GM19452 (cell line): ENCODE measurements around the gene PKN3.
"Not testable (repeated sequence)": the region's sequence is repeated elsewhere in the genome, so short reads cannot be mapped to it uniquely, and the experiment has no call there.

ENCODE experiments used
- ATAC-seq: cut with Tn5 transposase; IDR thresholded peaks from one replicate; pipeline ENCODE4 v1.9.1; 2021; ENCODE audit not compliant: unreplicated experiment

PKN3 gene

GRCh38 chr9:128702445-128702948 is at the start of gene PKN3:
Gene PKN3 (plus strand): TSS chr9:128702503. CDS start chr9:128702916, 413 bp downstream.
- peak; percentile 77 for ATAC-seq

- no peak for ATAC-seq
Measured at GRCh38 chr9:128653908-128654307, 48.4 kb upstream of the PKN3 start.

- ATAC-seq: no peak
Measured at GRCh38 chr9:128654481-128654880, 47.8 kb upstream of the PKN3 start.

GRCh38 chr9:128656416-128657343 is 45.6 kb upstream of the PKN3 start, which contains the start of gene DYNC2I2:
Gene DYNC2I2 (minus strand): TSS chr9:128656847. CDS start chr9:128656726, 121 bp downstream.
- peak; percentile 51 for ATAC-seq

GRCh38 chr9:128657344-128657704 is 45.0 kb upstream of the PKN3 start:
- ATAC-seq: no peak

- no peak for ATAC-seq
Measured at GRCh38 chr9:128657796-128658195, 44.5 kb upstream of the PKN3 start.

- ATAC-seq: not testable (repeated sequence)
Measured at GRCh38 chr9:128666481-128666941, 35.8 kb upstream of the PKN3 start.

- ATAC-seq: no peak
Measured at GRCh38 chr9:128669786-128670185, 32.5 kb upstream of the PKN3 start.

GRCh38 chr9:128675382-128675781 is 26.9 kb upstream of the PKN3 start:
- ATAC-seq: no peak

- ATAC-seq: no peak
Measured at GRCh38 chr9:128677794-128678193, 24.5 kb upstream of the PKN3 start.

- no peak for ATAC-seq
Measured at GRCh38 chr9:128683340-128684064, 18.8 kb upstream of the PKN3 start.

- ATAC-seq: no peak
Measured at GRCh38 chr9:128684065-128684324, 18.3 kb upstream of the PKN3 start.

GRCh38 chr9:128684325-128685199 is 17.7 kb upstream of the PKN3 start:
- ATAC-seq: no peak

GRCh38 chr9:128685636-128686489 is 16.4 kb upstream of the PKN3 start:
- ATAC-seq: no peak

- ATAC-seq: no peak
Measured at GRCh38 chr9:128687453-128687852, 14.8 kb upstream of the PKN3 start.

GRCh38 chr9:128688501-128689292 is 13.6 kb upstream of the PKN3 start, which contains the start of gene SET:
Gene SET (plus strand): TSS chr9:128689222. CDS start chr9:128689583, 361 bp downstream.
- ATAC-seq: peak; percentile 68

GRCh38 chr9:128689293-128689774 is 13.0 kb upstream of the PKN3 start:
- ATAC-seq: peak; percentile 18

GRCh38 chr9:128689820-128690683 is 12.3 kb upstream of the PKN3 start:
- ATAC-seq: no peak
